H54 (cell line): ENCODE results near the gene COQ7.
A peak's percentile ranks its signal among the peaks of the same experiment; 100 is the strongest.

Experiments used
- DNase-seq: peaks from one replicate; pipeline ENCODE4 v3.0.0; 2011; ENCODE audit warnings: low spot score, mixed read lengths; ENCODE audit not compliant: insufficient read length
- FAIRE-seq: peaks from 3 replicates; lab custom pipeline; 2011; peaks lifted over from hg19 to GRCh38; lab: Jason Lieb, UNC
- POLR2A ChIP-seq: IDR thresholded peaks from 2 replicates; pipeline ENCODE4 v1.6.1; 2011; ENCODE audit warnings: low read depth, mild to moderate bottlenecking, low read length

COQ7 gene

DNA sequence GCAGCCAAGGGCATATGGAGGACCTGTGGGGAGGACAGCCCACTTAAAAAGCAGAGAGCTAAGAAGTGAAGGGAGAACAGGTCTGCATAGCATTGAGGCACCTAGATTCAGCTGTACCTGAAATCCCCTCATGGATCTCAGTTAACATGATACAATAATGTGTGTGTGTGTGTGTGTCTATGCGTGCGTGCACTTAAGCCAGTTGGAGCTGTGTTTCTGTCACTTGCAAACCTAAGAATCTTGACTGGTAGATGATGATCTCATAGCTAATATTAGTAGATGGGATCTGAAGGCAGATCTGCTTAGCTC is 44.6 kb downstream of the COQ7 start:
- FAIRE-seq (no peak), DNase-seq (no peak)
- TF ChIP-seq POLR2A, result no peak

DNA sequence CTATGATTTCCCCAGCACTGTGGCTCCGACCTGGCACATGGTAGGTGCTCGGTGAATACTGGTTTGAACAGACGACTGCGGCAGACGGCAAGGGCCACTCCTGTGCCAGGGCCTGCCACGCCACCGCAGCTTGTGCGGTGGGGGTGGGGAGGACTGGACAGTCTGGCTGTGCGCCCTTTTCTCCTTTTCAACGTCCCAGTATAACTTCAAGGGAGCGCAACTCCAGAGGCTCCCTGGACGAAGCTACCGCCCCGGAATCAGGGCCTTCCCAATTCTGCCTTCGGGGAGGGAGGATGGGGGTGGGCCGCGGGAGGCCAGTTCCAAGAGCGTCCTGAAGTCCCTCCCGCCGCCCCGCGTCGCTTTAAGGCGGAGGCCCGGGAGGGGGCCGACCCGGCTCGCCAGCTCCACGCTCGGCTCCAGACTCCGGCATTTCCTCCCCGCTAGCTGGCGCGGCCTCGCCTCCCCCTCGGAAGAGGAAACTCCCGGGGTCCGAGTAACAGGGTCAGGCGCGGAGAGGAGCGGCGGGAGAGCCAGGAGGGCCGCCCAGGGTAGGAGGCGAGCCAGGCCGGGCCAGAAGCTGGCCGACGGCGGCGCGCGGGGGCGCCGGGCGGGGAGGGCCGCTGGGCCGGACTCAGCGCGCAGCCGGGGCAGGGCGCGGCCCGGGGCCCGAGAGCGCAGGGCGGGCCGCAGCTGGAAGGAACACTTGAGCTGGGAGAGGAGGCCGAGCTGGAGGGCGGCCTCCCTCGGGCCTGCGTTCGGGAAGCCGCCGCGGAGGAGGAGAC is 46.4 kb downstream of the COQ7 start, which contains the start of gene ITPRIPL2:
ITPRIPL2 (plus strand) TSS at position 388 of the 782 bp plus-strand sequence. CDS start 498 bp downstream, outside the sequence.
- no peak for DNase-seq
- no peak for FAIRE-seq
- TF ChIP-seq POLR2A, result peak; percentile 64

GRCh38 chr16:19114359-19115147 is 47.1 kb downstream of the COQ7 start:
- DNase-seq, result no peak
- TF ChIP-seq POLR2A, result no peak
- no peak for FAIRE-seq

- FAIRE-seq, result no peak
- no peak for TF ChIP-seq POLR2A
Observed at GRCh38 chr16:19115148-19116021, 48.0 kb downstream of the COQ7 start.

GRCh38 chr16:19116711-19117449 is 49.5 kb downstream of the COQ7 start:
- no peak for FAIRE-seq
- no peak for TF ChIP-seq POLR2A
- DNase-seq, result no peak

More at GRCh38 chr16:19115148-19116021, 48.0 kb downstream of the COQ7 start:
- no peak for DNase-seq

DNA sequence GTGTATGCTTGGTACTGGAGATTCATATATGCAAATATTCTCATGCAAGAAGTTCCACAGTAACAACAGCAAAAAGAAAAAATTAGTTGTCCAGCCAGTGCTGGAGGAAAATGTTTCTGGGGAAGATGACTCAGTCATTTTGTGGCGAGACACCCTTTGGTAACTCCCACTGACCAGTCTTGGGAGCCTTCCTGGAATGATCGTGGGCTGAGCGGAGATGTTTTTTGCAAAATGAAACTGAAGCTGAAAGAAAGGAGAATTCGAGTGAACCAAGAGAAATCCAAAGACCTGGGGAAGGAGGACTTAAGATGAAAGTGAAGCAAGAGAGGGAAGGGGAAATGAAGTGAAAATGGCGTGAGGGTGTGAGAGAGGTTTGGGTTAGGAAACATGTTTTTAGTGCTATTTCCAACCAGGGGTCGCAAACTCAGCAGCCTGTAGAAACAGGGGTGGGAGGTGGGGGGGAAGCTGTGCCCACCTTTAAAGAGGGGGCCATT is 51.6 kb downstream of the COQ7 start:
- FAIRE-seq (peak; percentile 90), DNase-seq (peak; percentile 81)
- TF ChIP-seq POLR2A, result no peak

DNA sequence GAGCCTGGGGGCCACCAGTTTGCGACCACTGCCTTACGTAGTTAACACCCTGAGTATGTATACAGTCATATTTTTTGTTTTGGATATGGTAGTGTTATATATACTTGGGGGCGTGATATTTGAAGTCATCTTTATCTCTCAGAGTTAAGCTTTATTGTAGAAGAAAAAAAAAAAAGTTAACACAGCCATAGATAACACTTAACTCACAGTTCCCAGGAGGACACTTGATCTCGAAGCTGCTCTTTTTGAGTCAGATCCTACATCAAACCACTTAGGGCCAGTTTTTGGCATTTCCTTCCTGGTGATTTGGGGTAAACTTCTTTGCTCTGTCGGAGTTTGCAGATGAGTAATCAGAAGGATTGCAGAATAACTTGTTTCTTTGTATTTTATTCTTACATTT is 52.1 kb downstream of the COQ7 start:
- DNase-seq (no peak), FAIRE-seq (no peak)
- TF ChIP-seq POLR2A, result no peak

DNA sequence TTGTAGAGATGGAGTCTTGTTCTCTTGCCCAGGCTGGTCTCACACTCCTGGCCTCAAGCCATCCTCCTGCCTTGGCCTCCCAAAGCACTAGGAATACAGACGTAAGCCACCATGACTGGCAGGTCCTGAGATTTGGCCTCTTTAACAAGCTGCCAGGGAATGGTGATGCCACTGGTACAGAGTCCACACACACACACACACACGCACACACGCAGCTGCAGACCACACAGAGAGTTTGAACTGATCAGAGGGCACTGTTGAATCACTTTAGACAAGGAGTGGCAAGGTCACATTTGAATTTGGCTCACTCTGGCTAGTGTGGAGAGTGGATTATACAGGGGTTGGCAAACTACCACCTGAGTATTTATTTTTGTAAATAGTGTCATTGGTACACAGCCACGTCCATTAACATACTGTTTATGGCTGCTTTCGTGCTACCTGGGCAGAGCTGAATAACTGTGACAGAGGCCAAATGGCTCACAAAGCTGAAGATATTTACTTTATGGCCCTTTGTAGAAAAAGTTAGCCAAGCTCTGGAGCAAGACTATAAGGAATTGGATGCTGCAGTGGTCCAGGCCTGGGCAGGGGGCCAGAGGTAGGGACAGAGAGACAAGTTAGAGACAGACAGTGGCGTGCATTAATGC is 56.2 kb downstream of the COQ7 start:
- no peak for FAIRE-seq
- DNase-seq, result no peak
- no peak for TF ChIP-seq POLR2A

- TF ChIP-seq POLR2A, result no peak
- no peak for FAIRE-seq
- DNase-seq, result no peak
Observed at GRCh38 chr16:19126300-19126699, 58.9 kb downstream of the COQ7 start.

GRCh38 chr16:19127205-19127604 is 59.8 kb downstream of the COQ7 start:
- no peak for TF ChIP-seq POLR2A
- FAIRE-seq (no peak), DNase-seq (no peak)

DNA sequence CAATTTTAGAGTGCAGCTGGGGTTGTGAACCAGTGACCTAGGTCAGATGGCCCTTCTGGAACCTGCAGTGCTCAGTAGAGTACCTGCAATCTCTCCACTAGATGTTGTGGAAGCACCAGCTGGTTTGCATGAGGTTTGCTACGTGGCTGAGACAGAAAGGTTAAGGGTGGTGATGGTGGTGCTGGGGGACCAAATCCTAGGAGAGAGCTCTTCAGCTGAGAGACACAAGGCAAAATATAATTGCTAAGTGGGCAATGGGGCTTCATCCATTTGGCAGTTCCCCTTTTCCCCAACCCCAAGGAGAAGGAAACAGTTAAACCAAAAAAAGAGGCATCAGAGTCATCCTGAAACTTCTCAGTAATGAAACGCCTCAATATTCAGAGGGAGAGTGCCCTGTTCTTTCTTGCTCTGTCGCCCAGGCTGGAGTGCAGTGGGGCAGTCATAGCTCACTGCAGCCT is 60.3 kb downstream of the COQ7 start:
- no peak for TF ChIP-seq POLR2A
- FAIRE-seq, result no peak

GRCh38 chr16:19128454-19129200 is 61.2 kb downstream of the COQ7 start:
- DNase-seq, result no peak
- no peak for TF ChIP-seq POLR2A
- FAIRE-seq, result no peak

More for the DNA sequence above, 60.3 kb downstream of the COQ7 start:
- no peak for DNase-seq
